LNCAP (cell line): ENCODE measurements around the gene MRPL46.

Source experiments
- CTCF ChIP-seq: fragments of 450-650 bp; IDR thresholded peaks from 2 replicates; pipeline ENCODE4 v1.5.1; 2017; ENCODE audit warnings: mild to moderate bottlenecking

The MRPL46 gene

GRCh38 chr15:88433046-88433685 is 34.0 kb downstream of the MRPL46 start:
- no peak for TF ChIP-seq CTCF

GRCh38 chr15:88431441-88431840 is 35.7 kb downstream of the MRPL46 start:
- TF ChIP-seq CTCF = no peak

- TF ChIP-seq CTCF = no peak
These were observed 37.1 kb downstream of the MRPL46 start for GRCh38 chr15:88430051-88430450.

GRCh38 chr15:88428805-88429605 is 38.2 kb downstream of the MRPL46 start:
- TF ChIP-seq CTCF = no peak

GRCh38 chr15:88428053-88428452 is 39.1 kb downstream of the MRPL46 start:
- TF ChIP-seq CTCF = no peak

GRCh38 chr15:88426304-88426703 is 40.9 kb downstream of the MRPL46 start:
- no peak for TF ChIP-seq CTCF

- TF ChIP-seq CTCF = no peak
These were observed 43.9 kb downstream of the MRPL46 start for GRCh38 chr15:88423331-88423730.
